ENCODE data around the gene MKLN1. TPM values are rescaled to one million over a fixed set of nuclear protein-coding genes. Genes with fewer than 3 reads are reported as not detected.

MKLN1 gene
- total RNA-seq, 1 experiment from 2014 or later: 90.2 TPM

DNA sequence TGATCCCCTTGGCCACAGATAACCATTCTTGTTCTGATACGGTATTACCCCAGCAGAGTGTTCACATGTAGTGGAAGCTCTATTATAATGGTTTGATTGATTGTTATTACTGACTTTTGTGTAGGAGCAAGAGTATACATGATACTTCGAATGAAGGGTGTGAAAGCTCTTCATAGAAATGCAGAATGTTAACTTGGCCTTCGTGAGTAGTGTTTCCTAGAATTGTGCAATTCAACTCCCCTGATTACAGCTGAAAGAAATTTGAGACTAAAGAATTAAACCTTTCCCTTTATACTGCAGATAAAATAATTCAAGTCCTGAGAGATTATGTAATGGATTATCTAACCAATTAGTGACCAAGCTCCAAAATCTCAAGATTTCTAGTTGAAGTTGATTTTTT lies 38.2 kb downstream of the MKLN1 start:
- H3K27ac ChIP-seq (ENCODE audit: low read depth, low read length, poor library complexity, severe bottlenecking): no peak overlapping the region

DNA sequence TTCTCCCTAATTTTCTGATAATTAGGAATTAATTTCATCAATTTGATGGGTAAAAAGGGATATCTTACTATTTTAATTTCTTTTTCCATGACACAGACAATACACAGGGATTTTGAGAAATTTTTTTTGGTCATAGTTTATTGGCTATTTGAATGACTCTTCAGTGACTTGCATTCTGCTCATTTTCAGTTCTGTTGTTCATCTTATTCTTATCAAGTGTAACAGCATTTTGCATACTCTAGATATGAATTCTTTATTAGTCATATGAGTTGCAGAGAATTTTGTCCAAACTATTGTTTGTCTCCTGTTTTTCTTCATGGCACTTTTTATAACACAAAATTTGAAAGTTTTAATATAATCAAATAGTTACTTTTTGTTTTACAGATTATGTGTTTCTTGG lies 41.7 kb downstream of the MKLN1 start:
- Histone ChIP-seq H3K36me3 (ENCODE audit: insufficient read depth, low read length, poor library complexity, severe bottlenecking) (no peaks in the 10 kb centered on the region), H3K27me3 (replicated peaks; ENCODE audit: insufficient read depth, low read depth, low read length, poor library complexity) (no peaks in the 10 kb centered on the region), H3K27ac (ENCODE audit: low read depth, low read length, poor library complexity, severe bottlenecking) (no peak overlapping the region), H3K4me1 (ENCODE audit: insufficient read depth, low read length, poor library complexity, severe bottlenecking) (peaks cover 32% of the 10 kb centered on the region), H3K4me3 (ENCODE audit: low read depth, low read length, poor library complexity, severe bottlenecking) (no peak overlapping the region), H3K9me3 (ENCODE audit: low read depth, low read length, poor library complexity, severe bottlenecking) (no peaks in the 10 kb centered on the region)
- ChIA-PET POLR2A (ENCODE audit: low non-redundant PET) (no interaction called here), CTCF (no interaction called here)
- no peak for DNase-seq (ENCODE audit: low spot score)
- BruUV-seq (replicated peaks): no TSS peak
- TF ChIP-seq, protein P1, sequence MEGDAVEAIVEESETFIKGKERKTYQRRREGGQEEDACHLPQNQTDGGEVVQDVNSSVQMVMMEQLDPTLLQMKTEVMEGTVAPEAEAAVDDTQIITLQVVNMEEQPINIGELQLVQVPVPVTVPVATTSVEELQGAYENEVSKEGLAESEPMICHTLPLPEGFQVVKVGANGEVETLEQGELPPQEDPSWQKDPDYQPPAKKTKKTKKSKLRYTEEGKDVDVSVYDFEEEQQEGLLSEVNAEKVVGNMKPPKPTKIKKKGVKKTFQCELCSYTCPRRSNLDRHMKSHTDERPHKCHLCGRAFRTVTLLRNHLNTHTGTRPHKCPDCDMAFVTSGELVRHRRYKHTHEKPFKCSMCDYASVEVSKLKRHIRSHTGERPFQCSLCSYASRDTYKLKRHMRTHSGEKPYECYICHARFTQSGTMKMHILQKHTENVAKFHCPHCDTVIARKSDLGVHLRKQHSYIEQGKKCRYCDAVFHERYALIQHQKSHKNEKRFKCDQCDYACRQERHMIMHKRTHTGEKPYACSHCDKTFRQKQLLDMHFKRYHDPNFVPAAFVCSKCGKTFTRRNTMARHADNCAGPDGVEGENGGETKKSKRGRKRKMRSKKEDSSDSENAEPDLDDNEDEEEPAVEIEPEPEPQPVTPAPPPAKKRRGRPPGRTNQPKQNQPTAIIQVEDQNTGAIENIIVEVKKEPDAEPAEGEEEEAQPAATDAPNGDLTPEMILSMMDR (conservative IDR thresholded peaks at IDR 0.05; ENCODE audit: low read depth, low read length): no peak
- no peak for TF ChIP-seq EZH2 (IDR thresholded peaks at IDR 0.05; ENCODE audit: borderline replicate concordance, low read depth, low read length, poor library complexity, severe bottlenecking)
- intact Hi-C loops (cut with micrococcal nuclease; ENCODE audit: unreplicated experiment): no loop called here

More for the DNA sequence above, 38.2 kb downstream of the MKLN1 start:
- CTCF ChIA-PET: no interaction called here
- peaks cover 18% of the 10 kb centered on the region for H3K4me1 ChIP-seq (ENCODE audit: insufficient read depth, low read length, poor library complexity, severe bottlenecking)
- H3K36me3 ChIP-seq (ENCODE audit: insufficient read depth, low read length, poor library complexity, severe bottlenecking): peaks cover 8% of the 10 kb centered on the region
- no peak for TF ChIP-seq EZH2 (IDR thresholded peaks at IDR 0.05; ENCODE audit: borderline replicate concordance, low read depth, low read length, poor library complexity, severe bottlenecking)
- TF ChIP-seq, protein P1 (conservative IDR thresholded peaks at IDR 0.05; ENCODE audit: low read depth, low read length): no peak
- no peak overlapping the region for H3K4me3 ChIP-seq (ENCODE audit: low read depth, low read length, poor library complexity, severe bottlenecking)
- peak; percentile 39 for DNase-seq (ENCODE audit: low spot score)
- H3K9me3 ChIP-seq (ENCODE audit: low read depth, low read length, poor library complexity, severe bottlenecking): peaks cover 10% of the 10 kb centered on the region
- POLR2A ChIA-PET (ENCODE audit: low non-redundant PET): no interaction called here
- intact Hi-C loops (cut with micrococcal nuclease; ENCODE audit: unreplicated experiment): no loop called here
- no peaks in the 10 kb centered on the region for H3K27me3 ChIP-seq (replicated peaks; ENCODE audit: insufficient read depth, low read depth, low read length, poor library complexity)
- no TSS peak for BruUV-seq (replicated peaks)

DNA sequence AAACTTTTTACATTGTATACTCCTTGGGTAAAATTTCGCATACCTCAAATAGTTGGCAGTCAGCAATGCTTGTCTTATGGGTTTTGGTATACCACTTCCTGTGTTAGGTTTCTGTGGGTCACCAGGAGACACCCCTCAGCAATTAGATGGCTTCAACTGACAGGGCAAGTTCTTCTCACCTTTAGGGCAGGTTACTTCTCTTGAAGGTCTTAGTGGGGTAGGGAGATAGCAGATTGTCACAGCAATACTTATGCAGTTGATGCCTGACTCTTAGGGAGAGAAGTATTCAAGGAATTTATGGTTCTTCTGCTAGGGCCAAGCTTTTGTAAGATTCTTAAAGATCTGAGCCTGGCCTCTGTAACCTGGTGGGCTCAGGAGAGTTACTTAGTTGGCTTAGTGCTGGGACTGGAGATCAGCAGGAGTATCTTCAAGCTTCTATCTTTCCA lies 42.9 kb downstream of the MKLN1 start:
- ChIA-PET POLR2A (ENCODE audit: low non-redundant PET) (interaction anchor here (0.7 kb wide), 1 partner anchor 802 kb away, joined by 7 read pairs; no protein-coding TSS in a partner anchor), CTCF (interaction anchor here (0.6 kb wide), 1 partner anchor 316 kb away, joined by 4 read pairs; no protein-coding TSS in a partner anchor)
- no peak for TF ChIP-seq EZH2 (IDR thresholded peaks at IDR 0.05; ENCODE audit: borderline replicate concordance, low read depth, low read length, poor library complexity, severe bottlenecking)
- TF ChIP-seq, protein P1 (conservative IDR thresholded peaks at IDR 0.05; ENCODE audit: low read depth, low read length): no peak
- no peak for DNase-seq (ENCODE audit: low spot score)
- no peaks in the 10 kb centered on the region for H3K9me3 ChIP-seq (ENCODE audit: low read depth, low read length, poor library complexity, severe bottlenecking)
- BruUV-seq (replicated peaks): no TSS peak
- no peaks in the 10 kb centered on the region for H3K27me3 ChIP-seq (replicated peaks; ENCODE audit: insufficient read depth, low read depth, low read length, poor library complexity)
- no peak overlapping the region for H3K4me3 ChIP-seq (ENCODE audit: low read depth, low read length, poor library complexity, severe bottlenecking)
- intact Hi-C loops (cut with micrococcal nuclease; ENCODE audit: unreplicated experiment): no loop called here
- H3K36me3 ChIP-seq (ENCODE audit: insufficient read depth, low read length, poor library complexity, severe bottlenecking): peaks cover 4% of the 10 kb centered on the region
- H3K27ac ChIP-seq (ENCODE audit: low read depth, low read length, poor library complexity, severe bottlenecking): no peak overlapping the region
- peaks cover 28% of the 10 kb centered on the region for H3K4me1 ChIP-seq (ENCODE audit: insufficient read depth, low read length, poor library complexity, severe bottlenecking)
